SK-N-SH treated with all-trans-retinoic acid at 6 μM for 48 hours (cell line): ENCODE data around the gene CLEC5A.

Experiments used
- ATAC-seq: fragments of 200-7000 bp; cut with Tn5 transposase; 3 replicates; pipeline ENCODE4 v1.9.1; 2020; ENCODE audit warnings: mild to moderate bottlenecking, moderate library complexity
- ARNTL ChIP-seq: fragments of 450-650 bp; formaldehyde crosslinking; IDR thresholded peaks from 2 replicates; pipeline ENCODE4 v1.5.0; 2020; ENCODE audit warnings: low read depth, mild to moderate bottlenecking, moderate library complexity, borderline replicate concordance
- BACH2 ChIP-seq: fragments of 250-450 bp; sonication (Bioruptor Pico); IDR thresholded peaks from 2 replicates; pipeline ENCODE4 v1.9.0; 2021; ENCODE audit warnings: mild to moderate bottlenecking, borderline replicate concordance
- CREB5 ChIP-seq: fragments of 250-450 bp; sonication (Bioruptor Pico); IDR thresholded peaks from 2 replicates; pipeline ENCODE4 v1.5.1; 2020; ENCODE audit warnings: low read depth, mild to moderate bottlenecking, moderate library complexity
- CSDC2 ChIP-seq: fragments of 250-450 bp; sonication (Bioruptor Pico); IDR thresholded peaks from 2 replicates; pipeline ENCODE4 v1.5.0; 2020; ENCODE audit warnings: mild to moderate bottlenecking, moderate library complexity
- ESRRG ChIP-seq: fragments of 250-450 bp; sonication (Bioruptor Pico); IDR thresholded peaks from 2 replicates; pipeline ENCODE4 v1.6.1; 2021; ENCODE audit warnings: mild to moderate bottlenecking
- GLIS3 ChIP-seq: fragments of 250-450 bp; sonication (Bioruptor Pico); IDR thresholded peaks from 2 replicates; pipeline ENCODE4 v1.5.0; 2020; ENCODE audit warnings: mild to moderate bottlenecking, moderate library complexity
- ISL1 ChIP-seq: fragments of 250-450 bp; sonication (Bioruptor Pico); IDR thresholded peaks from 2 replicates; pipeline ENCODE4 v2.1.2; 2022; ENCODE audit warnings: mild to moderate bottlenecking, moderate library complexity
- OSR1 ChIP-seq: fragments of 250-450 bp; sonication (Bioruptor Pico); IDR thresholded peaks from 2 replicates; pipeline ENCODE4 v1.8.0; 2022; ENCODE audit warnings: moderate library complexity, mild to moderate bottlenecking, inconsistent platforms
- PPARA ChIP-seq: fragments of 250-450 bp; sonication (Bioruptor Pico); IDR thresholded peaks from 2 replicates; pipeline ENCODE4 v1.5.0; 2020; ENCODE audit warnings: mild to moderate bottlenecking, borderline replicate concordance
- RARB ChIP-seq: fragments of 250-450 bp; sonication (Bioruptor Pico); IDR thresholded peaks from 2 replicates; pipeline ENCODE4 v1.8.0; 2021; ENCODE audit warnings: mild to moderate bottlenecking, moderate library complexity
- SNAI2 ChIP-seq: fragments of 250-450 bp; sonication (Bioruptor Pico); IDR thresholded peaks from 2 replicates; pipeline ENCODE4 v1.5.0; 2020; ENCODE audit warnings: mild to moderate bottlenecking, moderate library complexity
- TCF4 ChIP-seq: fragments of 250-450 bp; sonication (Bioruptor Pico); IDR thresholded peaks from 2 replicates; pipeline ENCODE4 v1.8.0; 2021; ENCODE audit warnings: mild to moderate bottlenecking, moderate library complexity, borderline replicate concordance
- TOX ChIP-seq: fragments of 250-450 bp; sonication (Bioruptor Pico); IDR thresholded peaks from 2 replicates; pipeline ENCODE4 v1.8.0; 2021; ENCODE audit warnings: mild to moderate bottlenecking, moderate library complexity, borderline replicate concordance
- TSHZ2 ChIP-seq: fragments of 250-450 bp; sonication (Bioruptor Pico); IDR thresholded peaks from 2 replicates; pipeline ENCODE4 v1.5.0; 2020; ENCODE audit warnings: mild to moderate bottlenecking, moderate library complexity
- ZC3H10 ChIP-seq: fragments of 250-450 bp; sonication (Bioruptor Pico); IDR thresholded peaks from 2 replicates; pipeline ENCODE4 v1.5.1; 2021; ENCODE audit warnings: mild to moderate bottlenecking, moderate library complexity
- ZFP3 ChIP-seq: fragments of 250-450 bp; sonication (Bioruptor Pico); IDR thresholded peaks from 2 replicates; pipeline ENCODE4 v1.5.0; 2020; ENCODE audit warnings: mild to moderate bottlenecking, moderate library complexity
- ZFP30 ChIP-seq: fragments of 450-650 bp; formaldehyde crosslinking; IDR thresholded peaks from 2 replicates; pipeline ENCODE4 v1.5.0; 2022; ENCODE audit warnings: mild to moderate bottlenecking, moderate library complexity
- ZNF565 ChIP-seq: fragments of 450-650 bp; formaldehyde crosslinking; conservative IDR thresholded peaks from 2 replicates; pipeline ENCODE4 v1.5.0; 2020; ENCODE audit warnings: low read depth, mild to moderate bottlenecking, moderate library complexity
- ZNF70 ChIP-seq: fragments of 450-650 bp; formaldehyde crosslinking; IDR thresholded peaks from 2 replicates; pipeline ENCODE4 v1.5.0; 2020; ENCODE audit warnings: mild to moderate bottlenecking, moderate library complexity
- ZNF8 ChIP-seq: fragments of 450-650 bp; formaldehyde crosslinking; IDR thresholded peaks from 2 replicates; pipeline ENCODE4 v1.5.0; 2020; ENCODE audit warnings: mild to moderate bottlenecking, moderate library complexity
- TF ChIP-seq, protein P1 (sequence below): fragments of 250-450 bp; sonication (Bioruptor Pico); IDR thresholded peaks from 2 replicates; pipeline ENCODE4 v1.8.0; 2020; ENCODE audit warnings: mild to moderate bottlenecking, moderate library complexity, borderline replicate concordance
- TF ChIP-seq, protein P2 (sequence below): fragments of 250-450 bp; sonication (Bioruptor Pico); IDR thresholded peaks from 2 replicates; pipeline ENCODE4 v1.5.1; 2021; ENCODE audit warnings: mild to moderate bottlenecking, moderate library complexity

CLEC5A gene

GRCh38 chr7:141975806-141976523, 29.2 kb upstream of the CLEC5A start (continued):
- TF ChIP-seq, protein P1, sequence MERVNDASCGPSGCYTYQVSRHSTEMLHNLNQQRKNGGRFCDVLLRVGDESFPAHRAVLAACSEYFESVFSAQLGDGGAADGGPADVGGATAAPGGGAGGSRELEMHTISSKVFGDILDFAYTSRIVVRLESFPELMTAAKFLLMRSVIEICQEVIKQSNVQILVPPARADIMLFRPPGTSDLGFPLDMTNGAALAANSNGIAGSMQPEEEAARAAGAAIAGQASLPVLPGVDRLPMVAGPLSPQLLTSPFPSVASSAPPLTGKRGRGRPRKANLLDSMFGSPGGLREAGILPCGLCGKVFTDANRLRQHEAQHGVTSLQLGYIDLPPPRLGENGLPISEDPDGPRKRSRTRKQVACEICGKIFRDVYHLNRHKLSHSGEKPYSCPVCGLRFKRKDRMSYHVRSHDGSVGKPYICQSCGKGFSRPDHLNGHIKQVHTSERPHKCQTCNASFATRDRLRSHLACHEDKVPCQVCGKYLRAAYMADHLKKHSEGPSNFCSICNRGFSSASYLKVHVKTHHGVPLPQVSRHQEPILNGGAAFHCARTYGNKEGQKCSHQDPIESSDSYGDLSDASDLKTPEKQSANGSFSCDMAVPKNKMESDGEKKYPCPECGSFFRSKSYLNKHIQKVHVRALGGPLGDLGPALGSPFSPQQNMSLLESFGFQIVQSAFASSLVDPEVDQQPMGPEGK (CRISPR knock-in tag): no peak
- TF ChIP-seq SNAI2 (no peak), TCF4 (CRISPR knock-in tag) (no peak), ZFP3 (CRISPR knock-in tag) (no peak), ISL1 (CRISPR knock-in tag) (no peak), ZNF70 (CRISPR knock-in tag) (no peak), ZC3H10 (CRISPR knock-in tag) (no peak), ESRRG (CRISPR knock-in tag) (no peak), ARNTL (CRISPR knock-in tag) (no peak), ZNF565 (CRISPR knock-in tag) (no peak), ZFP30 (CRISPR knock-in tag) (no peak), RARB (CRISPR knock-in tag) (no peak), PPARA (CRISPR knock-in tag) (no peak)

DNA sequence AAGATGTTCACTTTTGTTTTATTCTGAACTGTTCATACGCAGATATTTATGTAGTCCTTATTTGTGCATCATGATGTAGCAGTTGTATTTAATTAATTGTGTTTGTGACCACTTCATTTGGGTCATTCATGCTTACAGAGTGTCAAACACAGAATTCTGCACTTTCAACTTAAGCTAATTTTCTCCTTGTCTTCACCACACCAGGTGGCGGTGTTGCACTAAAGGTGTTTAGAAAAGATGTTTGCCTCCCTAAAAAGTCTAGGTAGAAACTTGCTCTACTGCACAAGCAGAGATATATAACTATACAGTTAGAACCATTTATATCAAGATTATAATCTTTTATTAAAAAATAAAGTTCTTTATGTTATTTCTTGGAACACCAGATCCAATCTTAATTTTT, 28.1 kb upstream of the CLEC5A start:
- ATAC-seq: no peak
- TF ChIP-seq CSDC2 (no peak), TSHZ2 (CRISPR knock-in tag) (no peak), ESRRG (CRISPR knock-in tag) (no peak), SNAI2 (no peak), PPARA (CRISPR knock-in tag) (no peak), BACH2 (CRISPR knock-in tag) (no peak), TOX (CRISPR knock-in tag) (no peak), OSR1 (CRISPR knock-in tag) (no peak), GLIS3 (CRISPR knock-in tag) (no peak), ISL1 (CRISPR knock-in tag) (no peak), TCF4 (CRISPR knock-in tag) (no peak)
- TF ChIP-seq, protein P2, sequence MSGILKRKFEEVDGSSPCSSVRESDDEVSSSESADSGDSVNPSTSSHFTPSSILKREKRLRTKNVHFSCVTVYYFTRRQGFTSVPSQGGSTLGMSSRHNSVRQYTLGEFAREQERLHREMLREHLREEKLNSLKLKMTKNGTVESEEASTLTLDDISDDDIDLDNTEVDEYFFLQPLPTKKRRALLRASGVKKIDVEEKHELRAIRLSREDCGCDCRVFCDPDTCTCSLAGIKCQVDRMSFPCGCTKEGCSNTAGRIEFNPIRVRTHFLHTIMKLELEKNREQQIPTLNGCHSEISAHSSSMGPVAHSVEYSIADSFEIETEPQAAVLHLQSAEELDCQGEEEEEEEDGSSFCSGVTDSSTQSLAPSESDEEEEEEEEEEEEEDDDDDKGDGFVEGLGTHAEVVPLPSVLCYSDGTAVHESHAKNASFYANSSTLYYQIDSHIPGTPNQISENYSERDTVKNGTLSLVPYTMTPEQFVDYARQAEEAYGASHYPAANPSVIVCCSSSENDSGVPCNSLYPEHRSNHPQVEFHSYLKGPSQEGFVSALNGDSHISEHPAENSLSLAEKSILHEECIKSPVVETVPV (CRISPR knock-in tag): no peak
- TF ChIP-seq, all 23 proteins: peak for 0

DNA sequence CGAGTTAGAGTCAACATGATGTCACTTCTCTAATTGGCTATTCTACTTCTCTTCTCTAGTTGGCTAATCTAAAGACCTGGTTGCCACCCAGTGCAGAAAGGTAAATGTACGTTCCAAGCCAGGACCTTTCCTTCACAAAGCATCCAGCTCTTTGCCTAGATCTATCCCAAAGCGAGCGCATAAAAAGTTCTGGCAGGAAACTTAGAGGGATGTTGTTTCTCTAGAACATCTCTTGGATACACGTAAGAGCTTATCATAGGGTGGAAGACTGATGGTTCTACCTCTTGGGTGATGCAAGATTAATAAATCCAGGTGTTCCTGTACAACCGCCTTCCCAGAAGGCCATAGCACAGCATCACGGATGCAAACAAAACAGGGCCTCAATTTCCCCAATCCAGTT, 26.9 kb upstream of the CLEC5A start, which contains the start of gene TAS2R38:
TAS2R38 (minus strand) TSS at position 101 of the 400 bp plus-strand sequence; CDS start at position 17, 84 bp downstream.
- ATAC-seq: no peak
- TF ChIP-seq ISL1 (CRISPR knock-in tag) (no peak), ZNF565 (CRISPR knock-in tag) (no peak), ZFP3 (CRISPR knock-in tag) (no peak), GLIS3 (CRISPR knock-in tag) (no peak), PPARA (CRISPR knock-in tag) (no peak), SNAI2 (no peak), ZNF8 (CRISPR knock-in tag) (no peak), CREB5 (no peak), TCF4 (CRISPR knock-in tag) (no peak)
- TF ChIP-seq, protein P2 (CRISPR knock-in tag): no peak
